ENCODE data around the gene JUP. TPM values are rescaled to one million over a fixed set of nuclear protein-coding genes. Genes with fewer than 3 reads are reported as not detected.
A peak's percentile ranks its signal among the peaks of the same experiment; 100 is the strongest.

JUP gene
- total and polyA plus RNA-seq, 2 of the 13 experiments (the other 11 are each of a cell fraction or from before 2014, with no cell fraction given), result 12.1 to 20.6 TPM

DNA sequence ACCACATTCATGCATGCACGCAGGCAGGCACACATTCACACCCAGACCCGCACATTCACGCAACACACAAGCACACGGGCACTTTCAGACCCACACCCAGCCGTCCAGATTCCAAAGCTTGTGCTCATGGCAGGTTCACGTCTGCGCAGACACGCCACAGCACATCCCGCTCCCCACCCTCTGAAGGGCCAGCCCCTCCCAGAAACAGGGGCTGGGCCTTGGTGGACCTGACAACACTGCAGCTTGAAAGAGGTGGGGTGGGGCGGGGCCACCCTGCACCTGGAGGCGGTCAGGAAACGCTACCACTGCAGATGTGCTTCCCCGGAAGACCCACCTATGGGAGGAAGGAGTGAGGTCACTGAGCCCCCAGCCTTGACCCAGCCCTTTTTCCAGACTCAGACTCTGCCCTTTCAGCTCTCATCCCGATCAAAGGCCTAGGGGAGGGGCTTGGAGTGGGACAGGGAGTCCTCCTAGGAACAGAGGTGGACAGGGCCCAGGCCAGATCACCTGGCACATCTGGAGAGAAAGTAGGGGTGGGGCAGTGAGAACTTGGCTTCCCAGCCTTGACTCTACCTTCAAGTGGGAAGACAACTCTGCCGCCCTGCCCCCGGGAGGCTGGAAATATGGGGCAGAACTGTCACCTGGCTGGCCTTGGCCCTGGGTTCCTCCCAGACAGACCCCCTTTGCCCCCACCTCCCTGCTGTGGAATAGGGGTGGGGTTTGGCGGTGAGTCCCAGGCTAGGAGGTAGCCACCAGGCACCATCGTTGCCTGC is 14.3 kb upstream of the JUP start (continued):
- TF ChIP-seq, protein P1, sequence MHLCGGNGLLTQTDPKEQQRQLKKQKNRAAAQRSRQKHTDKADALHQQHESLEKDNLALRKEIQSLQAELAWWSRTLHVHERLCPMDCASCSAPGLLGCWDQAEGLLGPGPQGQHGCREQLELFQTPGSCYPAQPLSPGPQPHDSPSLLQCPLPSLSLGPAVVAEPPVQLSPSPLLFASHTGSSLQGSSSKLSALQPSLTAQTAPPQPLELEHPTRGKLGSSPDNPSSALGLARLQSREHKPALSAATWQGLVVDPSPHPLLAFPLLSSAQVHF (CRISPR knock-in tag; IDR thresholded peaks at IDR 0.05), result no peak
- TF ChIP-seq ZNF547 (CRISPR knock-in tag; IDR thresholded peaks at IDR 0.05), result no peak
- TF ChIP-seq, protein P2, sequence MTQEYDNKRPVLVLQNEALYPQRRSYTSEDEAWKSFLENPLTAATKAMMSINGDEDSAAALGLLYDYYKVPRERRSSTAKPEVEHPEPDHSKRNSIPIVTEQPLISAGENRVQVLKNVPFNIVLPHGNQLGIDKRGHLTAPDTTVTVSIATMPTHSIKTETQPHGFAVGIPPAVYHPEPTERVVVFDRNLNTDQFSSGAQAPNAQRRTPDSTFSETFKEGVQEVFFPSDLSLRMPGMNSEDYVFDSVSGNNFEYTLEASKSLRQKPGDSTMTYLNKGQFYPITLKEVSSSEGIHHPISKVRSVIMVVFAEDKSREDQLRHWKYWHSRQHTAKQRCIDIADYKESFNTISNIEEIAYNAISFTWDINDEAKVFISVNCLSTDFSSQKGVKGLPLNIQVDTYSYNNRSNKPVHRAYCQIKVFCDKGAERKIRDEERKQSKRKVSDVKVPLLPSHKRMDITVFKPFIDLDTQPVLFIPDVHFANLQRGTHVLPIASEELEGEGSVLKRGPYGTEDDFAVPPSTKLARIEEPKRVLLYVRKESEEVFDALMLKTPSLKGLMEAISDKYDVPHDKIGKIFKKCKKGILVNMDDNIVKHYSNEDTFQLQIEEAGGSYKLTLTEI (CRISPR knock-in tag; conservative IDR thresholded peaks at IDR 0.05), result no peak
- no peak; the same call in 1 of the 2 replicates for TF ChIP-seq ZNF724P (CRISPR knock-in tag; IDR thresholded peaks at IDR 0.05; ENCODE audit: borderline replicate concordance)
- TF ChIP-seq MIXL1 (CRISPR knock-in tag; IDR thresholded peaks at IDR 0.05), result no peak
- peak; percentile 41; the same call in 1 of the 2 replicates for TF ChIP-seq SNAPC2 (CRISPR knock-in tag; IDR thresholded peaks at IDR 0.05)
- no peak for TF ChIP-seq ZZZ3 (CRISPR knock-in tag; IDR thresholded peaks at IDR 0.05; ENCODE audit: borderline replicate concordance)
- TF ChIP-seq, protein P3, sequence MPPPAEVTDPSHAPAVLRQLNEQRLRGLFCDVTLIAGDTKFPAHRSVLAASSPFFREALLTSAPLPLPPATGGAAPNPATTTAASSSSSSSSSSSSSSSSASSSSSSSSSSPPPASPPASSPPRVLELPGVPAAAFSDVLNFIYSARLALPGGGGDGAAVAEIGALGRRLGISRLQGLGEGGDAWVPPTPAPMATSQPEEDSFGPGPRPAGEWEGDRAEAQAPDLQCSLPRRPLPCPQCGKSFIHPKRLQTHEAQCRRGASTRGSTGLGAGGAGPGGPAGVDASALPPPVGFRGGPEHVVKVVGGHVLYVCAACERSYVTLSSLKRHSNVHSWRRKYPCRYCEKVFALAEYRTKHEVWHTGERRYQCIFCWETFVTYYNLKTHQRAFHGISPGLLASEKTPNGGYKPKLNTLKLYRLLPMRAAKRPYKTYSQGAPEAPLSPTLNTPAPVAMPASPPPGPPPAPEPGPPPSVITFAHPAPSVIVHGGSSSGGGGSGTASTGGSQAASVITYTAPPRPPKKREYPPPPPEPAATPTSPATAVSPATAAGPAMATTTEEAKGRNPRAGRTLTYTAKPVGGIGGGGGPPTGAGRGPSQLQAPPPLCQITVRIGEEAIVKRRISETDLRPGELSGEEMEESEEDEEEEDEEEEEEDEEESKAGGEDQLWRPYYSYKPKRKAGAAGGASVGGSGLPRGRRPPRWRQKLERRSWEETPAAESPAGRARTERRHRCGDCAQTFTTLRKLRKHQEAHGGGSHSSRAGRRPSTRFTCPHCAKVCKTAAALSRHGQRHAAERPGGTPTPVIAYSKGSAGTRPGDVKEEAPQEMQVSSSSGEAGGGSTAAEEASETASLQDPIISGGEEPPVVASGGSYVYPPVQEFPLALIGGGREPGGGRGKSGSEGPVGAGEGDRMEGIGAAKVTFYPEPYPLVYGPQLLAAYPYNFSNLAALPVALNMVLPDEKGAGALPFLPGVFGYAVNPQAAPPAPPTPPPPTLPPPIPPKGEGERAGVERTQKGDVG (CRISPR knock-in tag; IDR thresholded peaks at IDR 0.05; ENCODE audit: borderline replicate concordance), result no peak
- no peak for TF ChIP-seq RBAK (CRISPR knock-in tag; IDR thresholded peaks at IDR 0.05)
- no peak for TF ChIP-seq ZNF772 (CRISPR knock-in tag; IDR thresholded peaks at IDR 0.05)
- no peak; the same call in 1 of the 2 replicates for TF ChIP-seq TMF1 (CRISPR knock-in tag; IDR thresholded peaks at IDR 0.05; ENCODE audit: low read depth)
- TF ChIP-seq GABPA (IDR thresholded peaks at IDR 0.05; ENCODE audit: low read depth, low read length), result peak; percentile 19
- peak; percentile 72 for TF ChIP-seq GABPA (CRISPR knock-in tag; IDR thresholded peaks at IDR 0.05; ENCODE audit: low read depth)
- TF ChIP-seq, protein P4, sequence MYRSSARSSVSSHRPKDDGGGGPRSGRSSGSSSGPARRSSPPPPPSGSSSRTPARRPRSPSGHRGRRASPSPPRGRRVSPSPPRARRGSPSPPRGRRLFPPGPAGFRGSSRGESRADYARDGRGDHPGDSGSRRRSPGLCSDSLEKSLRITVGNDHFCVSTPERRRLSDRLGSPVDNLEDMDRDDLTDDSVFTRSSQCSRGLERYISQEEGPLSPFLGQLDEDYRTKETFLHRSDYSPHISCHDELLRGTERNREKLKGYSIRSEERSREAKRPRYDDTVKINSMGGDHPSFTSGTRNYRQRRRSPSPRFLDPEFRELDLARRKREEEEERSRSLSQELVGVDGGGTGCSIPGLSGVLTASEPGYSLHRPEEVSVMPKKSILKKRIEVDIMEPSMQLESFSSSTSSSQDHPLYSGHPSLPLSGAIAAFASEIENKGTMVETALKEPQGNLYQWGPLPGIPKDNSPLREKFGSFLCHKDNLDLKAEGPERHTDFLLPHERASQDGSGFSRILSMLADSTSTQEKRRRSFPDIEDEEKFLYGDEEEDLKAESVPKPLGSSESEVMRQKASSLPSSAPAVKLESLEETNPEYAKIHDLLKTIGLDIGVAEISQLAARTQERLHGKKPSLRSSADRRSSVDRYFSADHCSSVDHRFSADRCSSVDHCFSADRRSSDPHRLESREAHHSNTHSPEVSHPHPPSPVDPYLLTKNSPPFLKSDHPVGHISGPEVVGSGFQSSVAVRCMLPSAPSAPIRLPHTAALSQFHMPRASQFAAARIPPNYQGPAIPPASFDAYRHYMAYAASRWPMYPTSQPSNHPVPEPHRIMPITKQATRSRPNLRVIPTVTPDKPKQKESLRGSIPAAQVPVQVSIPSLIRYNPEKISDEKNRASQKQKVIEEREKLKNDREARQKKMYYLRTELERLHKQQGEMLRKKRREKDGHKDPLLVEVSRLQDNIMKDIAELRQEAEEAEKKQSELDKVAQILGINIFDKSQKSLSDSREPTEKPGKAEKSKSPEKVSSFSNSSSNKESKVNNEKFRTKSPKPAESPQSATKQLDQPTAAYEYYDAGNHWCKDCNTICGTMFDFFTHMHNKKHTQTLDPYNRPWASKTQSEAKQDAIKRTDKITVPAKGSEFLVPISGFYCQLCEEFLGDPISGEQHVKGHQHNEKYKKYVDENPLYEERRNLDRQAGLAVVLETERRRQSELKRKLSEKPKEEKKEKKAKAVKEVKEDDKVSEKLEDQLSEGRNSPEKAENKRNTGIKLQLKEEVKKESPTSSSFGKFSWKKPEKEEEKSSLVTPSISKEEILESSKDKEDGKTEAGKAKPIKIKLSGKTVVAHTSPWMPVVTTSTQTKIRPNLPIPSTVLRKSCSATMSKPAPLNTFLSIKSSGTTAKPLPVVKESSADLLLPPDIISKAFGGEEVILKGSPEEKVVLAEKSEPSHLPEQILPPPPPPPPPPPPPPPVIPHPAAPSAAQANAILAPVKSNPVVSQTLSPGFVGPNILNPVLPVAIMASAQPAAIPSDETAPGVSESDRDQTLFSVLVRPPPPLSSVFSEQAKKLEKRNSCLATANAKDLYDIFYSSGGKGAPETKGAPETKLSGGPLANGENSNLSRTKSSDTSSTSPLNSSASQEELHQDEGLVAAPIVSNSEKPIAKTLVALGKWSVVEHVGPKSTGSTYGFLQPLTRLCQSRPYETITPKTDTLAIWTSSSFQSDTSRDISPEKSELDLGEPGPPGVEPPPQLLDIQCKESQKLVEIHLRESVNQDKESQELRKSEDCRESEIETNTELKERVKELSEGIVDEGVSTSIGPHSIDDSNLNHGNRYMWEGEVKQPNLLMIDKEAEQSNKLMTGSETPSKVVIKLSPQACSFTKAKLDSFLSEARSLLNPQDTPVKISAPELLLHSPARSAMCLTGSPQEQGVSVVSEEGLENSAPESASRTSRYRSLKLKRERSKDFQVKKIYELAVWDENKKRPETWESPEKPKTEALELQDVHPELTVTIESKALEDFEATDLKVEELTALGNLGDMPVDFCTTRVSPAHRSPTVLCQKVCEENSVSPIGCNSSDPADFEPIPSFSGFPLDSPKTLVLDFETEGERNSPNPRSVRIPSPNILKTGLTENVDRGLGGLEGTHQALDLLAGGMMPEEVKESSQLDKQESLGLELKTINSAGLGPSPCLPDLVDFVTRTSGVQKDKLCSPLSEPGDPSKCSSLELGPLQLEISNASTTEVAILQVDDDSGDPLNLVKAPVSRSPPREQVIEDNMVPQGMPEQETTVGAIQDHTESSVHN (CRISPR knock-in tag; IDR thresholded peaks at IDR 0.05), result 0 out of 2 replicates have a peak, but pooled peaks have one; percentile 42
- TF ChIP-seq ZNF225 (CRISPR knock-in tag; IDR thresholded peaks at IDR 0.05), result peak; percentile 10; the same call in 1 of the 2 replicates
- TF ChIP-seq PHF20 (CRISPR knock-in tag; IDR thresholded peaks at IDR 0.05), result no peak
